Naive B cell (primary cell): ENCODE data around the gene SHISA7. TPM values are rescaled to one million over a fixed set of nuclear protein-coding genes. Genes with fewer than 3 reads are reported as not detected.

Experiments
- ATAC-seq, 2 donors: fragments of 150-1000 bp; cut with Tn5 transposase; 2 replicates each; pipeline ENCODE4 v1.10.0; 2021; ENCODE audit warnings: low read depth in 2 of 2, mild to moderate bottlenecking in 2 of 2, moderate library complexity in 2 of 2
- DNase-seq: peaks from one replicate; pipeline ENCODE4 v3.0.0; 2022
- H3K27ac Mint-ChIP-seq, 6 donors: one replicate each; pipeline ENCODE4 v1.8.0; 2020 to 2022; ENCODE audit warnings: mild to moderate bottlenecking in 6 of 6, mixed read lengths in 6 of 6, moderate library complexity in 5 of 6, inconsistent platforms in 2 of 6
- H3K27me3 Mint-ChIP-seq, 3 donors: one replicate each; pipeline ENCODE4 v1.8.0; 2021 to 2022; ENCODE audit warnings: mixed read lengths in 3 of 3, mild to moderate bottlenecking in 1 of 3
- H3K36me3 Mint-ChIP-seq, 2 donors: one replicate each; pipeline ENCODE4 v1.8.0; 2020 to 2022; ENCODE audit warnings: mixed read lengths in 2 of 2, inconsistent platforms in 1 of 2, mild to moderate bottlenecking in 1 of 2
- H3K4me1 Mint-ChIP-seq, 3 donors: one replicate each; pipeline ENCODE4 v1.8.0; 2020 to 2022; ENCODE audit warnings: mixed read lengths in 3 of 3, inconsistent platforms in 1 of 3, mild to moderate bottlenecking in 1 of 3, moderate library complexity in 1 of 3
- H3K4me3 Mint-ChIP-seq, 8 donors: one replicate each; pipeline ENCODE4 v1.8.0; 2020 to 2022; ENCODE audit warnings: mild to moderate bottlenecking in 8 of 8, mixed read lengths in 8 of 8, moderate library complexity in 8 of 8, inconsistent platforms in 2 of 8
- H3K9me3 Mint-ChIP-seq, 7 donors: one replicate each; pipeline ENCODE4 v1.8.0; 2020 to 2022; ENCODE audit warnings: mixed read lengths in 7 of 7, mild to moderate bottlenecking in 5 of 7, inconsistent platforms in 2 of 7, moderate library complexity in 1 of 7
- polyA plus RNA-seq, 6 donors: library from polyadenylated mRNA; unstranded; fragments of 300-500 nt; fragmentation: Illumina TruSeq; gene quantifications; one replicate each; pipeline ENCODE4 v1.2.3, GENCODE V29; 2021; ENCODE audit warnings: low read depth in 6 of 6

SHISA7 gene
- polyA plus RNA-seq, 6 donors from 2014 or later, result not detected

GRCh38 chr19:55463583-55464031 is 20.5 kb upstream of the SHISA7 start:
- H3K36me3 Mint-ChIP-seq, result no peaks in the 10 kb centered on the region
- peaks cover 0 to 8% (median 0%) of the 10 kb centered on the region in 3 donors for H3K27me3 Mint-ChIP-seq
- peak overlapping the region in 3 of 8 donors; percentile 24 to 77 (median 66) for H3K4me3 Mint-ChIP-seq
- ATAC-seq (no peak), DNase-seq (no peak)
- H3K27ac Mint-ChIP-seq, result no peak overlapping the region
- H3K9me3 Mint-ChIP-seq, result no peaks in the 10 kb centered on the region
- peaks cover 30 to 32% (median 32%) of the 10 kb centered on the region in 3 donors for H3K4me1 Mint-ChIP-seq

- Mint-ChIP-seq H3K4me1 (peaks cover 25 to 28% (median 28%) of the 10 kb centered on the region in 3 donors), H3K27ac (peak overlapping the region in 3 of 6 donors; percentile 78 to 90 (median 82)), H3K9me3 (no peaks in the 10 kb centered on the region), H3K4me3 (peak overlapping the region; percentile 86 to 97 (median 94)), H3K27me3 (peaks cover 0 to 8% (median 0%) of the 10 kb centered on the region in 3 donors), H3K36me3 (no peaks in the 10 kb centered on the region)
- DNase-seq (no peak), ATAC-seq (no peak)
These were observed 19.6 kb upstream of the SHISA7 start for GRCh38 chr19:55462722-55463121.

- no peak for DNase-seq
- H3K4me3 Mint-ChIP-seq, result peak overlapping the region; percentile 86 to 97 (median 94)
- ATAC-seq, result no peak
- H3K4me1 Mint-ChIP-seq, result peaks cover 25 to 28% (median 28%) of the 10 kb centered on the region in 3 donors
- H3K9me3 Mint-ChIP-seq, result no peaks in the 10 kb centered on the region
- H3K27me3 Mint-ChIP-seq, result peaks cover 0 to 8% (median 0%) of the 10 kb centered on the region in 3 donors
- H3K36me3 Mint-ChIP-seq, result no peaks in the 10 kb centered on the region
- peak overlapping the region; percentile 80 to 96 (median 94) for H3K27ac Mint-ChIP-seq
These were observed 19.0 kb upstream of the SHISA7 start for GRCh38 chr19:55461974-55462626.

- Mint-ChIP-seq H3K36me3 (no peaks in the 10 kb centered on the region), H3K27ac (peak within 1 kb of the TSS; percentile 80 to 96 (median 94)), H3K4me3 (peak within 1 kb of the TSS; percentile 86 to 97 (median 94)), H3K4me1 (peaks cover 25 to 28% (median 27%) of the 10 kb centered on the region in 3 donors), H3K27me3 (peaks cover 0 to 8% (median 0%) of the 10 kb centered on the region in 3 donors), H3K9me3 (no peaks in the 10 kb centered on the region)
- DNase-seq (peak; percentile 100), ATAC-seq (peak; percentile 93 to 95)
These were observed 18.3 kb upstream of the SHISA7 start, which contains the start of gene ISOC2 for GRCh38 chr19:55461259-55461973. Gene ISOC2 (minus strand): TSS chr19:55461642. CDS start chr19:55456486, 5,156 bp downstream.

GRCh38 chr19:55460670-55461258 is 17.7 kb upstream of the SHISA7 start:
- peak overlapping the region; percentile 86 to 97 (median 94) for H3K4me3 Mint-ChIP-seq
- H3K4me1 Mint-ChIP-seq, result peaks cover 25 to 28% (median 25%) of the 10 kb centered on the region in 3 donors
- DNase-seq (no peak), ATAC-seq (peak in 1 of 2 donors; percentile 5)
- no peaks in the 10 kb centered on the region for H3K36me3 Mint-ChIP-seq
- H3K27me3 Mint-ChIP-seq, result peaks cover 0 to 8% (median 0%) of the 10 kb centered on the region in 3 donors
- no peaks in the 10 kb centered on the region for H3K9me3 Mint-ChIP-seq
- H3K27ac Mint-ChIP-seq, result peak overlapping the region in 5 of 6 donors; percentile 63 to 96 (median 93)

GRCh38 chr19:55459950-55460657 is 17.0 kb upstream of the SHISA7 start:
- Mint-ChIP-seq H3K4me3 (peak overlapping the region; percentile 56 to 97 (median 92)), H3K9me3 (no peaks in the 10 kb centered on the region), H3K4me1 (peaks cover 25 to 28% (median 27%) of the 10 kb centered on the region in 3 donors), H3K27ac (peak overlapping the region in 4 of 6 donors; percentile 20 to 93 (median 70)), H3K27me3 (peaks cover 0 to 8% (median 0%) of the 10 kb centered on the region in 3 donors), H3K36me3 (peaks cover 0 to 4% of the 10 kb centered on the region in 2 donors)
- DNase-seq, result no peak
- ATAC-seq, result no peak

GRCh38 chr19:55459551-55459949 is 16.4 kb upstream of the SHISA7 start:
- Mint-ChIP-seq H3K4me1 (peaks cover 25 to 32% (median 28%) of the 10 kb centered on the region in 3 donors), H3K36me3 (peaks cover 0 to 10% of the 10 kb centered on the region in 2 donors), H3K4me3 (peak overlapping the region in 5 of 8 donors; percentile 79 to 97 (median 91)), H3K9me3 (no peaks in the 10 kb centered on the region), H3K27ac (peak overlapping the region in 2 of 6 donors; percentile 61 to 80), H3K27me3 (peaks cover 0 to 13% (median under 1%) of the 10 kb centered on the region in 3 donors)
- ATAC-seq (no peak), DNase-seq (no peak)

GRCh38 chr19:55457683-55458457 is 14.8 kb upstream of the SHISA7 start:
- Mint-ChIP-seq H3K9me3 (peaks cover 0 to 3% (median 0%) of the 10 kb centered on the region in 7 donors), H3K27me3 (peaks cover 7 to 24% (median 17%) of the 10 kb centered on the region in 3 donors), H3K27ac (peak overlapping the region in 2 of 6 donors; percentile 42 to 44), H3K4me3 (peak overlapping the region in 4 of 8 donors; percentile 7 to 77 (median 32)), H3K36me3 (peaks cover 5 to 25% of the 10 kb centered on the region in 2 donors), H3K4me1 (peaks cover 25 to 41% (median 32%) of the 10 kb centered on the region in 3 donors)
- DNase-seq (no peak), ATAC-seq (no peak)

GRCh38 chr19:55456347-55456746 is 13.2 kb upstream of the SHISA7 start:
- peaks cover 0 to 3% (median 0%) of the 10 kb centered on the region in 7 donors for H3K9me3 Mint-ChIP-seq
- ATAC-seq, result no peak
- peaks cover 11 to 25% (median 21%) of the 10 kb centered on the region in 3 donors for H3K27me3 Mint-ChIP-seq
- no peak for DNase-seq
- H3K36me3 Mint-ChIP-seq, result peaks cover 5 to 32% of the 10 kb centered on the region in 2 donors
- H3K4me1 Mint-ChIP-seq, result peaks cover 19 to 35% (median 24%) of the 10 kb centered on the region in 3 donors
- peak overlapping the region in 1 of 8 donors; percentile 71 for H3K4me3 Mint-ChIP-seq
- H3K27ac Mint-ChIP-seq, result peak overlapping the region in 1 of 6 donors; percentile 26

GRCh38 chr19:55455576-55456235 is 12.6 kb upstream of the SHISA7 start:
- H3K9me3 Mint-ChIP-seq, result peaks cover 0 to 3% (median 0%) of the 10 kb centered on the region in 7 donors
- H3K36me3 Mint-ChIP-seq, result peaks cover 5 to 33% of the 10 kb centered on the region in 2 donors
- H3K4me3 Mint-ChIP-seq, result no peak overlapping the region
- H3K4me1 Mint-ChIP-seq, result peaks cover 16 to 35% (median 23%) of the 10 kb centered on the region in 3 donors
- H3K27ac Mint-ChIP-seq, result no peak overlapping the region
- ATAC-seq (no peak), DNase-seq (no peak)
- peaks cover 15 to 30% (median 21%) of the 10 kb centered on the region in 3 donors for H3K27me3 Mint-ChIP-seq

GRCh38 chr19:55454787-55455243 is 11.7 kb upstream of the SHISA7 start:
- H3K36me3 Mint-ChIP-seq, result peaks cover 5 to 33% of the 10 kb centered on the region in 2 donors
- H3K4me3 Mint-ChIP-seq, result peak overlapping the region in 2 of 8 donors; percentile 25 to 62
- H3K9me3 Mint-ChIP-seq, result peaks cover 0 to 3% (median 0%) of the 10 kb centered on the region in 7 donors
- DNase-seq (no peak), ATAC-seq (no peak)
- peaks cover 19 to 36% (median 21%) of the 10 kb centered on the region in 3 donors for H3K27me3 Mint-ChIP-seq
- peaks cover 7 to 32% (median 19%) of the 10 kb centered on the region in 3 donors for H3K4me1 Mint-ChIP-seq
- H3K27ac Mint-ChIP-seq, result no peak overlapping the region
